GM18951 (cell line): ENCODE measurements around the gene TMEM45A.
"Not testable (repeated sequence)": the region's sequence is repeated elsewhere in the genome, so short reads cannot be mapped to it uniquely, and the experiment has no call there.

ENCODE experiments used
- POLR2A ChIP-seq: IDR thresholded peaks from 4 replicates; pipeline ENCODE4 v1.6.1; 2011; ENCODE audit warnings: mild to moderate bottlenecking; ENCODE audit not compliant: insufficient read length, insufficient read depth; ENCODE audit errors: extremely low read depth
- in situ Hi-C: fragments of 300-500 bp; cut with MboI; formaldehyde crosslinking; loops from one replicate; pipeline ENCODE4 v1.12.0; 2022; ENCODE audit warnings: low sequenced_read_pairs, mixed read lengths, inconsistent platforms; ENCODE audit not compliant: unreplicated experiment

The TMEM45A gene, protein sequence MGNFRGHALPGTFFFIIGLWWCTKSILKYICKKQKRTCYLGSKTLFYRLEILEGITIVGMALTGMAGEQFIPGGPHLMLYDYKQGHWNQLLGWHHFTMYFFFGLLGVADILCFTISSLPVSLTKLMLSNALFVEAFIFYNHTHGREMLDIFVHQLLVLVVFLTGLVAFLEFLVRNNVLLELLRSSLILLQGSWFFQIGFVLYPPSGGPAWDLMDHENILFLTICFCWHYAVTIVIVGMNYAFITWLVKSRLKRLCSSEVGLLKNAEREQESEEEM

GRCh38 chr3:100492059-100493006 lies at the start of gene TMEM45A:
Gene TMEM45A (plus strand): TSS chr3:100492619. CDS start chr3:100555212, 62,593 bp downstream.
- TF ChIP-seq POLR2A: peak; percentile 78
- in situ Hi-C loops: no loop called here

DNA sequence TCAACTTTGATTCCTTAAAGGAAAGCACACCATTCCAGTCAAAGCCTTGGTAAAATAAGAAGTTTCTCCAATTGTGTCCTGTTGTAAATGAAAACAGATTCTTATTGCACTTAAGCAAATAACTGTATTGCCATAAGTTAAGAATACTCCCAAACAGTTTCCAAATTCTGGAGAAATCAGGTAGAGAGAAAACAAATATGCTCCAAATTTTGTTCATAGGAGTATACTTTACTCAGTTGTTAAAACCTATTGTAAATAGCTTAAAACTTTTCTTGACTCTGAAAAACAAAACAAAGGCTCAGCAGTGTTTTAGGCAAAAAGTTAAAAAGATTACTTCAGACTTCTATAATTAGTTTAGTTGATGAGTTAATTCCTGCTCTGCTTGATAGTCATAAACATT lies 48.7 kb upstream of the TMEM45A start:
- TF ChIP-seq POLR2A: no peak
- in situ Hi-C loops: no loop called here

DNA sequence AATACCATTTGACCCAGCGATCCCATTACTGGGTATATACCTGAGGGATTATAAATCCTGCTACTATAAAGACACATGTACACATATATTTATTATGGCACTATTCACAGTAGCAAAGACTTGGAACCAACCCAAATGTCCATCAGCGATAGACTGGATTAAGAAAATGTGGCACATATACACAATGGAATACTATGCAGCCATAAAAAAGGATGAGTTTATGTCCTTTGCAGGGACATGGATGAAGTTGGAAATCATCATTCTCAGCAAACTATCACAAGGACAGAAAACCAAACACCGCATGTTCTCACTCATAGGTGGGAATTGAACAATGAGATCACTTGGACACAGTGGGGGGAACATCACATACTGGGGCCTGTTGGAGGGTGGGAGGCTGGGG lies 45.4 kb upstream of the TMEM45A start:
- in situ Hi-C loops: not testable (repeated sequence)

GRCh38 chr3:100448079-100448478 lies 44.3 kb upstream of the TMEM45A start:
- TF ChIP-seq POLR2A: no peak

DNA sequence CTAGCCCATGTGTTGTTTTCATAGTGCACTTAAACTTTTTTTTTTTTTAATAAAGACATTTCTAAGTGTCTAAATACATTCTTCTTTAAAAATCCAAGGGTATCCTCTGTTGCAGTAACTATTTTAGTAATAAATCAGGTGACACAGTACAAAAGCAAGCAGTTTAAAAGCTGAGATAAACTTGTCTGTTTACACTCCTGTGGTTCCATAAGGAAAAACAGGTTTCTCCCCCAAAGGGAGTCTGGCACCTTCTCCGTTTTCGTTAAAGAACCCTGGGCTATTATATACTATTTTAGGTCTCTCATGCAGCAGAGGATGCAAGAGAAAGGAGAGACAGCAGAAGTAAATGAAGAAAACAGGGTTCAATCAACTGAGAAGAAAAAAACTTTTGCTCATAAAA lies 43.2 kb upstream of the TMEM45A start:
- in situ Hi-C loops: no loop called here

More at GRCh38 chr3:100448079-100448478, 44.3 kb upstream of the TMEM45A start:
- in situ Hi-C loops: no loop called here

GRCh38 chr3:100454677-100455076 lies 37.7 kb upstream of the TMEM45A start:
- TF ChIP-seq POLR2A: no peak
- in situ Hi-C loops: no loop called here

More for the DNA sequence above, 43.2 kb upstream of the TMEM45A start:
- TF ChIP-seq POLR2A: no peak

DNA sequence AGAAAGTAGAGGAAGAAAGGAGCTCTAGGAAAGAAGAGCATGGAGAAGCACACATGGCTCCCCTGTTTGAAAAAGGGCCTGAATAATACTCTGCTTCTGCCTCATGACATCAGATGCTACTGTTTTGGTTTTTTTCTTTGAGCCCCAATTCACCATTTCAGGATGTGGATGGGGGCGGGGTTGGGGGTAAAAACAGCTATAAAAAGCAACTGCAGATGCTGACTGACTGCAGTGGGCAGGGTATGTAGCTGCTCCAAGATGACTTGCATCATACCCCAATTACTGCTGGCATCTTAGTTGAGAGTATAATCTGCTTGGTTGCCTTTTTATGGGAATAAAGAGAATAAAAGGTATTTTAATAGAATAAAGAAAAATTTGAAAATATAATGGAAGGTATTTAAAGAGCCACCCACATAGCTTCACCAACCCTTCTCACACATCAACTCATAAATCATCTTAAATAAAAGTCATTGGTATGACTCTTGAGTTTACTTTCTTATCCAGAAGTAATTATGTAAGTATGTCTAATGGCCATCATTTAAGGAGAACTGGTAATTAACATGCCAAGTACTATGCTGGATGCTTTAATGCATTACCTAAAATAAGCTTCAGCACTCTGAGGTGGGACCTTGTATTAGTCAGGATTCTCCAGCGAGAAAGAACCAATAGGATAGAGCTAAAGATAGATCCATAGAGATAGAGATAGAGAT lies 36.4 kb upstream of the TMEM45A start:
- in situ Hi-C loops: no loop called here
- TF ChIP-seq POLR2A: no peak

DNA sequence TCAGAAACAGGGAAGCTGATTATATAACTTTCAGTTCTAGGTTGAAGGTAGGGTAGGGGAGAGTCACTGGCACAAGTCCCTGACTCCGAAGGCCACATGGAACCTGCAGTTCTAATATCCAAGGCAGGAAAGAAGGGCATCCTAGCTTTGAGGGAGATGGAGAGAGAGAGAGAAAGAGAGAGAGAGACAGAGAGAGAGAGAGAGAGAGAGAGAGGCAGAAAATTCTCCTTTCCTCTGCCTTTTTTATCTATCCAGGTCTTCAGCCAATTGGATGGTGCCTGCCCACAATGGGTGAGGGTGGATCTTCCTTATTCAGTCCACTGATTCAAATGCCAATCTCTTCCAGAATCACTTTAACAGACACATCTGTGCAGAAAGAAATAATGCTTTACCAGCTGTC lies 35.7 kb upstream of the TMEM45A start:
- TF ChIP-seq POLR2A: no peak
- in situ Hi-C loops: no loop called here

- in situ Hi-C loops: no loop called here
- TF ChIP-seq POLR2A: no peak
Observed at GRCh38 chr3:100457811-100458210, 34.6 kb upstream of the TMEM45A start.

DNA sequence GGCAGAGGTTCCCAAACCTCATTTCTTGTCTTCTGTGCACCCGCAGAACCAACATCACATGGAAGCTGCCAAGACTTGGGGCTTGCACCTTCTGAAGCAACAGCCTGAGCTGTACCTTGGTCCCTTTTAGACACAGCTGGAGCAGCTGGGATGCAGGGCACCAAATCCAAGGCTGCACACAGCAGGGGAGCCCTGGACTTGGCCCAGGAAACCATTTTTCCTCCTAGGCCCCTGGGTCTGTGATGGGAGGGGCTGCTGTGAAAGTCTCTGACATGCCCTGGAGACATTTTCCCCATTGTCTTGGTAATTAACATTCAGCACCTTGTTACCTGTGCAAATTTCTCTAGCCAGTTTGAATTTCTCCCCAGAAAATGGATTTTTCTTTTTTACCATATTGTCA lies 33.6 kb upstream of the TMEM45A start:
- in situ Hi-C loops: no loop called here
- TF ChIP-seq POLR2A: no peak

DNA sequence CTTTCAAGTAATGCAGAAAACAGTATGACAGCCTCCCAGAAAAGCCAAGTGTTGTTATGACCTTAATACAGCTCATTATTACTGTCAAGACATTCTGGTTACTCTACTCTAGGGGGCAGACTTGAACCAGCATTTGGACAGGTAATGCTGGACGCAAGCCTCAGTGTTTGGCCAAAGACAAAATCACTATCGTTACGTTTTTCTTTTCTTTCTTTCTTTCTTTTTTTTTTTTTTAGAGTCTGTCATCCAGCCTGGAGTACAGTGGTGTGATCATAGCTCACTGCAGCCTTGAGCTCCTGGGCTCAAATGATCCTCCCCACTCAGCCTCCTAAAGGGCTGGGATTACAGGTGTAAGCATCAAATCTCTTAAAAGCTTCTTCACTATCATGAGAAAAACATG lies 29.4 kb upstream of the TMEM45A start:
- in situ Hi-C loops: loop anchor here (10.0 kb wide), 1 partner anchor 122 kb away; no protein-coding TSS in a partner anchor
- TF ChIP-seq POLR2A: no peak

DNA sequence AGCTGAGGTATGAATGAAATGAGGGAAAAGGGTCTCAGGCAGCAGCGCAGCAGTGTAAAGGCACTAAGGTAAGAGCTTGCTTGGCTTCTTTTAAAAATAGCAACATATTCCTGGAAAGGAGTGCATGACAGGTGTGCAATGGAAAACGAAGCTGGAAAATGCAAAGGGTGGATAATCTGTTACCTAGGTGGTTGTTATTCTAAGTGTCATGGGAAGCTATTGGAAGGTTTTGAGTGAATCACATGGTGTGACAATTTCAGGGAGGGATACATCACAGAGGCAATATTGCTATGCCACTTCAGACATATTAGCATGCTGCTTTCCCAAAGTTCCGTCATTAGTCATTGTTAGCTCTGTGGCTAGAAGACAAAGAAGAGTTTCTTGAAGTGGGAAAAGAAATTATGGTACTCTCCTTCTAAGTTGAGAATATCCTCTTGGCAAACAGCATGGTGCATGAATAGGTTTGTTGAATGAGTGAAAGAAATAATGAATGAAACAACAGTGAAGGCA lies 28.7 kb upstream of the TMEM45A start:
- no peak for TF ChIP-seq POLR2A
- in situ Hi-C loops: loop anchor here (10.0 kb wide), 1 partner anchor 121 kb away; no protein-coding TSS in a partner anchor

DNA sequence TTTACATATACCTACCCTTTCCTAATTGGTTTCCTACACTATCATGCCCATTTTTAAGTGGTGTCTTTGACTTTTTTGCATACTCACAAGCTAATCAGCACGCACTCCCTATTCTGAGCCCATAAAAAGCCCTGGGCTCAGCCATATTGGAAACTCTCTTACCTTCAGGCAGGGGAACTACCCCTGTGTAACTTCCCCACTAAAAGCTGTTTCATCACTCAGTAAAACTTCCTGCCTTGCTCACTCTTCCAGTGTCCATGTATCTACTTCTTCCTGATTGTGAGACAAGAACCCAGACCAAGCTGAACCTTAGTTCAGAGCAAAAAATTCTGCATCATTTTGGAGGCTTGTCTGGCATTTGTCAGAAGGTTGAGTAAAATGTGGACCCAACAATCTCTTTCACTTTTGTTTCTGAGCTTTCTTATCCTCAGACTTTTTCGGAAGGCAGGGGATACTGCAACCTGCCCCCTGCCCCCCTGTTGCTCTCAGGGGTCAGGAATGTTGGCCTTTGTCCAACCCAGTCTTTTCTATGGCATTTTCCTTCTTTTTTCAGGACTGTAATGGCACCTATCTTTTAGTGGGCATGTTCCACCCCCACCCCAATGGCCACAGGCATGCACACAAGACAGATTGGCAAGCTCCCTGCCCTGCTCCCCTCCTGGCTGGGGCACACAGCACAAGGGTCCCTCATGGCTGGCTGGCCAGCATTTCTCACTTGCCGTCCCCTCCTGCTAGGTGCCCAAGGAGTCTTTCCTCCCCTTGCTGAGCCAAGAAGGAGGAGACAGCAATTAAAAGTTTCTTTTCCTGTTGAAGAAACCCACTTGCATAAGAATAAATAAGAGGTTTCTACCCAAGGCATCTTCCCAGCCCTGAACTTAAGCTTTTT lies 26.3 kb upstream of the TMEM45A start:
- in situ Hi-C loops: loop anchor here (10.0 kb wide), 1 partner anchor 119 kb away; no protein-coding TSS in a partner anchor
- no peak for TF ChIP-seq POLR2A
